Stimulated activated CD8-positive, alpha-beta memory T cell treated with anti-CD3 and anti-CD28 coated beads, Interleukin-7, amount 100 ng/mL, for 4 hours (primary cell): Measurements from ENCODE around the gene DHX58.
A peak's percentile ranks its signal among the peaks of the same experiment; 100 is the strongest.

Experiments
- DNase-seq, 2 donors: peaks; one replicate each; pipeline ENCODE4 v3.0.0-alpha.2; 2020; ENCODE audit warnings: low read depth in 2 of 2

Gene DHX58

GRCh38 chr17:42087736-42088705 lies 24.5 kb downstream of the DHX58 start:
- DNase-seq: no peak

- no peak for DNase-seq
Measured at GRCh38 chr17:42087042-42087701, 25.3 kb downstream of the DHX58 start.

GRCh38 chr17:42081516-42082129 lies 30.9 kb downstream of the DHX58 start:
- no peak for DNase-seq

GRCh38 chr17:42079541-42079940 lies 33.0 kb downstream of the DHX58 start:
- DNase-seq: no peak

- DNase-seq: no peak
Measured at GRCh38 chr17:42078396-42079043, 34.0 kb downstream of the DHX58 start.

GRCh38 chr17:42077755-42078154 lies 34.8 kb downstream of the DHX58 start:
- no peak for DNase-seq

- DNase-seq: no peak
Measured at GRCh38 chr17:42076797-42077559, 35.5 kb downstream of the DHX58 start.

GRCh38 chr17:42075789-42076188 lies 36.7 kb downstream of the DHX58 start:
- DNase-seq: no peak

GRCh38 chr17:42072323-42073187 lies 40.0 kb downstream of the DHX58 start:
- no peak for DNase-seq

GRCh38 chr17:42071810-42072209 lies 40.7 kb downstream of the DHX58 start:
- DNase-seq: no peak

GRCh38 chr17:42068979-42069378 lies 43.5 kb downstream of the DHX58 start:
- DNase-seq: no peak

- peak; percentile 32 to 34 for DNase-seq
Measured at GRCh38 chr17:42067371-42068091, 45.0 kb downstream of the DHX58 start.

GRCh38 chr17:42065201-42065600 lies 47.3 kb downstream of the DHX58 start:
- DNase-seq: no peak

- DNase-seq: no peak
Measured at GRCh38 chr17:42062681-42063080, 49.8 kb downstream of the DHX58 start.

- no peak for DNase-seq
Measured at GRCh38 chr17:42061646-42062487, 50.6 kb downstream of the DHX58 start.

- no peak for DNase-seq
Measured at GRCh38 chr17:42060231-42060630, 52.3 kb downstream of the DHX58 start.

GRCh38 chr17:42059815-42060214 lies 52.7 kb downstream of the DHX58 start:
- no peak for DNase-seq

GRCh38 chr17:42058063-42058462 lies 54.5 kb downstream of the DHX58 start:
- no peak for DNase-seq

- no peak for DNase-seq
Measured at GRCh38 chr17:42056635-42057034, 55.9 kb downstream of the DHX58 start.
